CD4-positive, alpha-beta T cell treated with Interleukin-1 beta for 1 hour (primary cell): ENCODE data around the gene C6orf163.
"Not testable (repeated sequence)": the region's sequence is repeated elsewhere in the genome, so short reads cannot be mapped to it uniquely, and the experiment has no call there.

ENCODE experiments used
- DNase-seq, 2 donors: peaks; one replicate each; pipeline ENCODE4 v3.0.0-alpha.2; 2020 to 2022

Gene C6orf163

DNA sequence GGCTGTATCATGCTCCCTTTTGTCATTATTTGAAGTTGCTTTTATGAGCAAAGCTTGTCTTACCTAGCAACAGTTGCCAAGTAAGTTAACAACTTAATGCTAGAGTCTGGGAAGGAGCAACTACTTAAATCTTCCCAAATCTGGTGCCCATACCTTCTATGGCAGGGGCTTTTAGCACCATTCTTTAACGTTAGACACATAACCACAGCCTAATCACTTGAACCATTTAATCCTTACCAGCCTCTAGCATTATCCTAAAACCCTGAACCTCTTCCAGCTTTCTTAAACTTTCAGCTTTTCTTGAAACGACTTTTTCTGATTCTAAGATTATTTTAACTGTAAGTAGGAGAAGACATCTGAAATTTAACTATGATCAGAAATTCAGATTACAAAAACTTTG, at the start of gene C6orf163:
Gene C6orf163 (plus strand): TSS at position 83 of the 400 bp plus-strand sequence. CDS start 287 bp downstream, at position 370.
- no peak for DNase-seq

- DNase-seq: no peak
These were observed 47.5 kb upstream of the C6orf163 start for GRCh38 chr6:87297119-87297518.

GRCh38 chr6:87301277-87301676, 43.3 kb upstream of the C6orf163 start:
- not testable (repeated sequence) for DNase-seq

DNA sequence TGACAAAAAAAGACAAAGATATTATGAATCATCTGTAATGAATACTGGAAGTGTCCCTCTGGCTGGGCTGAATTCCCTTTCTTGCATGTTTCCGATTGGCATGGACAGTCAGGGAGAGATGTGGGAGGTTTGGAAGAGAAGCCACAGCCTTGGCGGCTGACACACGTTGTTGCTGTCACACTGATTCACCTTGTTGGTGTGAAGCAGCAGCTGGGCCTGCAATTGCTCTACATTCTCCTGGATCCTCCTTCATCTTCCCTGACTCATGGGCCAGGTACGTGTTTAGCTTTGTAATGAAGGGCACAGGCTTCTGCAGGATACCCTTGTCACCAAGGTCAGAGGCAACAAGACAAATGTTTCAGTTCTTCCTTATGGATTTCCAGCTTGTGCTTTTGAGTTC, 35.6 kb upstream of the C6orf163 start:
- no peak for DNase-seq

DNA sequence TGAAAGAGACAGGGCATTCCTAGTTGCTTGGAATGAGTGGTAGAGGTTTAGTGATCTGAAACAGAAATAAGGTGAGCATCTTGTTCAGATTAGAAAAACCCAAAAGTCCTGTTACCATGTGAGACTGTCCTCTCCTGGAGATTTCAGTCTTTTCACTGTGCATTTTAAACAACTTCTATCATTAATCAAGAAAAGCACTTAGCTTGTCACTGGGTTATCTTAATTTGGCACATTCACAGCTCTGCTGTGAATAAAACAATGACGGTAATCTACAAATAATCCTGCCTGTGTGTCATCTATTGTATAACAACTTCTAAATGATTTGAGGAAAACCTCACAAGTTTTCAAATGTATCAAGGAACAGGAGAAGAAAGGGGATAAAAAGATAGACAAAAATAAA, 31.8 kb upstream of the C6orf163 start:
- DNase-seq: no peak

DNA sequence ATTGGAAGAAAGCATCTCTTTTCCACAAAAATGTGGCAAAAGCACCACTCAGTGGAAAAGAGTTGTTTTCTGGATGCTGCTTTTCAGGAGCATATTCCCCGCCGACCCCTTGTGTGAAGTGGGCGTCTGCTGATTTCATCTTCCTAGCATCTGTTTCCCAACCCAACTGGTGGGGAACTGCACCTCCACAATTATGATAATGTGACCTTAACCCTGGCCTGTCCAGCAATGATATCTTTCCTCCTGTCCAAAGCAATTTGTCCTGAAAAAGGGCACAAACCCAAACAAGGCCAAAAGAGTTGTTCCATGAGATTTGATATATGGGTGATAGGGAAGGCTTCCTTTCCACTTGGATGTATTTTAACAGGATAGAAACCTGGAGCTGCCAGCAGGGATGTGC, 29.5 kb upstream of the C6orf163 start:
- no peak for DNase-seq

DNA sequence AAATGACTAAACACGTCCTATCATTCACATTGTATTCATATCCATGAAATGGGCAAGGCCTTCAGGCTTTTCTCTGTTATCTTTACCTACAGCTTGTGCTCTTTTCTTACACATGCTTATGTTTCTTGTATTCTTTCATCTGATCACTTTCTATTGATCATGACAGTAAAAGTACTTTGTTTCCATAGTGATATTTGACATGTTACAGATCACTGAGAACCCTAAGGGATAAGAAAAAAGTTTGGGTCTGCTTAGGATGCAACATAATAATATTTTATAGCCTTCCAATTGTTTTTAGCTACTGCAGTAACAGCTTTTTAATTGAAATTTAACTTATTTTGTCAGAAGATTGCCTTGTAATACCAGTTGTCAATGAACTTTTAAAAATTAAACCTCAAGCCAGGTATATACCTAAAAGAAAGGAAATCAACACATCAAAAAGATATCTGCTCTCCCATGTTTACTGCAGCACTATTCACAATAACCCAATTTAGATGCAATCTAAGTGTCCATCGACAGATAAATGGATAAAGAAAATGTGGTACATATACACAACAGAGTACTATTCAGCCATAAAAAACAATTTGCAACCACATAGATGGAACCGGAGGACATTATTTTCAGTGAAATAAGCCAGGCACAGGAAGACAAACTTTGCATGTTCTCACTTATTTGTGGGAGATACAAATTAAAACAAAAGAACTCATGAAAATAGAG, 25.2 kb upstream of the C6orf163 start:
- no peak for DNase-seq

GRCh38 chr6:87322304-87323212, 22.1 kb upstream of the C6orf163 start, which contains the start of gene SMIM8:
Gene SMIM8, plus strand, starts transcription at chr6:87322588. Its CDS starts 14,444 bp downstream, at chr6:87337032.
- peak; percentile 83 to 85 for DNase-seq

DNA sequence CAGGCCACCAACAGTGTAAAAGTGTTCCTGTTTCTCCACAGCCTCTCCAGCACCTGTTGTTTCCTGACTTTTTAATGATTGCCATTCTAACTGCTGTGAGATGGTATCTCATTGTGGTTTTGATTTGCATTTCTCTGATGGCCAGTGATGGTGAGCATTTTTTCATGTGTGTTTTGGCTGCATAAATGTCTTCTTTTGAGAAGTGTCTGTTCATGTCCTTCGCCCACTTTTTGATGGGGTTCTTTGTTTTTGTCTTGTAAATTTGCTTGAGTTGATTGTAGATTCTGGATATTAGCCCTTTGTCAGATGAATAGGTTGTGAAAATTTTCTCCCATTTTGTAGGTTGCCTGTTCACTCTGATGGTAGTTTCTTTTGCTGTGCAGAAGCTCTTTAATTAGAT, 20.7 kb upstream of the C6orf163 start:
- DNase-seq: not testable (repeated sequence)

GRCh38 chr6:87330961-87331360, 13.7 kb upstream of the C6orf163 start:
- no peak for DNase-seq

- no peak for DNase-seq
These were observed 11.6 kb upstream of the C6orf163 start for GRCh38 chr6:87333033-87333432.

DNA sequence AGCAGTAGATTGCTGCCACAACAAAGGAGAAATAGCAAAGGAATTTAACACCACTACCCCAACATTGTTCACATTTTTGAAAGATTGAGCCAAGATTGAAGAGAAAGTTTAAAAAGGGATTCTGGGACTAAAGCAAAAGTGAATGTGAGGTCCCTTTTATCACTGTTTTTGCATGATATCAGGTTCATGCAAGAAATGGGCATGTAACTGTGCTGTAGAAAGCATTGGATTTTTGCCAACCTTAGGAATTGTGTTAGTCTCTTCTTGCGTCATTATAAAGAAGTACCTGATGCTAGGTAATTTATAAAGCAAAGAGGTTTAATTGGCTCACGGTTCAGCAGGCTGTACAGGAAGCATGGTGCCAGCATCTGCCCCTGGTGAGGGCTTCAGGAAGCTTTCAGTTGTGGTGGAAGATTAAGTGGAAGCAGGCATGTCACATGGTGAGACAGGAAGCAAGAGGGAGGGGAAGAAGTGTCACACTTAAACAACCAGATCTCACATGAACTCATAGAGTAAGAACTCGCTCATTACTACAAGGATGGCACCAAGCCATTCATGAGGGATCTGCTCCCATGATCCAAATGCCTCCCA, 10.9 kb upstream of the C6orf163 start:
- no peak for DNase-seq

- DNase-seq: no peak
These were observed 9.9 kb upstream of the C6orf163 start for GRCh38 chr6:87334683-87335082.

GRCh38 chr6:87336367-87336766, 8.2 kb upstream of the C6orf163 start:
- DNase-seq: no peak

GRCh38 chr6:87340230-87340629, 4.4 kb upstream of the C6orf163 start:
- DNase-seq: no peak

- no peak for DNase-seq
These were observed 3.5 kb upstream of the C6orf163 start for GRCh38 chr6:87341158-87341557.

- no peak for DNase-seq
These were observed 2.7 kb upstream of the C6orf163 start for GRCh38 chr6:87341899-87342298.

- DNase-seq: no peak
These were observed 1.8 kb upstream of the C6orf163 start for GRCh38 chr6:87342829-87343228.

DNA sequence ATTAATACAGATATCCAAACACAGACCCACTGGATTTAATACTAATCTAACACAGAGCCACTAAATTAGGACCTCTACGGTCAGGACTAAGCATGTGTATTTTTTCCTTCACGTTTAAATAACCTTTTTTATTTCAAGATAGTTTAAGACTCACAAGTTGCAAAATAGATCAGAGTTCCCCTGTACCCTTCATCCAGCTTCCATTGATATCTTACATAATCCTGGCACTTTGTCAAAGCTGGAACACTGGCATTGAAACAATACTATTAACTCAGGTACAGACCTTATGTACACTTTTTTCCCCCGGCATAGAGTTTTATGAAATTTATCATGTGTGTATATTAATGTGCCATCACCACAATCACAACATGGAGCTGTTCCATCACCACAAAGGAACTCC, 2.1 kb downstream of the C6orf163 start:
- DNase-seq: no peak

DNA sequence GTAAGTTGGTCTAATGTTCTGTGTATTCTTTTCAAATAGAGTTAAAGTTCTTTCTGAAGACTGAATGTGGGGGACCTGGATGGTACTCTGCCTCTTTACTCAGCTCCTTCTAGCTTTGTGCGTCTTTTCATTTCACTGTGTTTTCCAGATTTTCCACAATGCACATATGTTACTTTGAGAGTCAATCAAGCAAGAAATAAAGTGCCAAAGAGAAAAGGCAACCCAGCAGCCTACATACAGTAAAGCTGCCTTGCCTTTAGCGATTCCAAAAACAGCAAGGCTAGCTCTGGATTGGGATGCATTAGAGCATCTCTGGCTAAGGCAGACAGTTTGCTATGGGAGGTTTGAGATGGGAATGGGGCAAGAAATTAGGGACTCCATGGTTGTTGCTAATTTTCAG, 5.3 kb downstream of the C6orf163 start:
- DNase-seq: no peak

- no peak for DNase-seq
These were observed 5.9 kb downstream of the C6orf163 start for GRCh38 chr6:87350516-87350915.

- DNase-seq: no peak
These were observed 7.0 kb downstream of the C6orf163 start for GRCh38 chr6:87351583-87351982.

DNA sequence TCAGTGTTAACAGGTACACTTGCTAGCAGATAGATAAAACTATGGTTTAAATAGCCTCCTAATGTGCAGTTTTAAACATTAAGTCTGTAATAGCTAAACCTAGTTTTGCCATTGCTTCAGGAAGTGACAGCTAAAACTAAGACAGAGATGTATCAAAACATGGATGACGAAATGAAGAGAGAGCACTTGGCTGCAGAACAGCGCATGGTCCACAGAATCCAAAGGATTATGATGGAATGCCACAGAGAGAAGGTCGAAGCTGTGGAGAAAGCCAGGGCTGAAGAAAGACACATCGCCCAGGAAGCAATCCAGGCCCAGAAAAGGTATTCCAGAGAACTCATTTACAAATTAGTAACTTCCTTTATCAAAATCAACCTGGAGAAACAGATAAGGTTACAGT, 11.6 kb downstream of the C6orf163 start:
- DNase-seq: no peak
